ENCODE measurements around the gene SLC11A1. TPM values are rescaled to one million over a fixed set of nuclear protein-coding genes. Genes with fewer than 3 reads are reported as not detected.

SLC11A1 gene
- total RNA-seq, 1 donor from 2014 or later: not detected

- H2AFZ ChIP-seq (ENCODE audit: low read depth, low read length): no peak overlapping the region
- H3K79me2 ChIP-seq (ENCODE audit: insufficient read depth, low read length): no peaks in the 10 kb centered on the region
- H3K36me3 Mint-ChIP-seq (ENCODE audit: low read depth, unreplicated experiment): peaks cover 2% of the 10 kb centered on the region
- H3K36me3 ChIP-seq (ENCODE audit: insufficient read depth, low read length): no peaks in the 10 kb centered on the region
- peaks cover 16% of the 10 kb centered on the region for H3K27me3 Mint-ChIP-seq (ENCODE audit: low read depth, unreplicated experiment)
- no peak overlapping the region for H3K9ac ChIP-seq (ENCODE audit: low read length)
- H3K4me1 ChIP-seq (ENCODE audit: insufficient read depth, low read length): no peaks in the 10 kb centered on the region
- H3K4me1 Mint-ChIP-seq (ENCODE audit: low read depth, unreplicated experiment): no peaks in the 10 kb centered on the region
- H3K27me3 ChIP-seq (ENCODE audit: insufficient read depth, low read length): no peaks in the 10 kb centered on the region
- no peak overlapping the region for H3K4me3 ChIP-seq (ENCODE audit: insufficient read depth, low read depth, low read length)
- DNase-seq (ENCODE audit: low read depth): no peak
- no peaks in the 10 kb centered on the region for H4K20me1 ChIP-seq (ENCODE audit: insufficient read depth, low read length)
- H3K27ac ChIP-seq (ENCODE audit: low read depth, low read length): no peak overlapping the region
- no peaks in the 10 kb centered on the region for H3K9me3 Mint-ChIP-seq (ENCODE audit: unreplicated experiment)
- no peak overlapping the region for H3K4me2 ChIP-seq (ENCODE audit: low read length)
- no peak overlapping the region for H3K4me3 Mint-ChIP-seq (ENCODE audit: unreplicated experiment)
- TF ChIP-seq EZH2 (IDR thresholded peaks at IDR 0.05; ENCODE audit: insufficient read depth, low read length): no peak
- TF ChIP-seq, protein P1, sequence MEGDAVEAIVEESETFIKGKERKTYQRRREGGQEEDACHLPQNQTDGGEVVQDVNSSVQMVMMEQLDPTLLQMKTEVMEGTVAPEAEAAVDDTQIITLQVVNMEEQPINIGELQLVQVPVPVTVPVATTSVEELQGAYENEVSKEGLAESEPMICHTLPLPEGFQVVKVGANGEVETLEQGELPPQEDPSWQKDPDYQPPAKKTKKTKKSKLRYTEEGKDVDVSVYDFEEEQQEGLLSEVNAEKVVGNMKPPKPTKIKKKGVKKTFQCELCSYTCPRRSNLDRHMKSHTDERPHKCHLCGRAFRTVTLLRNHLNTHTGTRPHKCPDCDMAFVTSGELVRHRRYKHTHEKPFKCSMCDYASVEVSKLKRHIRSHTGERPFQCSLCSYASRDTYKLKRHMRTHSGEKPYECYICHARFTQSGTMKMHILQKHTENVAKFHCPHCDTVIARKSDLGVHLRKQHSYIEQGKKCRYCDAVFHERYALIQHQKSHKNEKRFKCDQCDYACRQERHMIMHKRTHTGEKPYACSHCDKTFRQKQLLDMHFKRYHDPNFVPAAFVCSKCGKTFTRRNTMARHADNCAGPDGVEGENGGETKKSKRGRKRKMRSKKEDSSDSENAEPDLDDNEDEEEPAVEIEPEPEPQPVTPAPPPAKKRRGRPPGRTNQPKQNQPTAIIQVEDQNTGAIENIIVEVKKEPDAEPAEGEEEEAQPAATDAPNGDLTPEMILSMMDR (IDR thresholded peaks at IDR 0.05; ENCODE audit: insufficient read depth, low read depth, low read length): no peak
- no peak for FAIRE-seq
- H3K27ac Mint-ChIP-seq (ENCODE audit: unreplicated experiment): no peak overlapping the region
- no peaks in the 10 kb centered on the region for H3K9me3 ChIP-seq (ENCODE audit: insufficient read depth, low read depth, low read length)
These were observed 41.5 kb downstream of the SLC11A1 start for GRCh38 chr2:218423584-218423983.

- Histone ChIP-seq H3K9me3 (ENCODE audit: insufficient read depth, low read depth, low read length) (no peaks in the 10 kb centered on the region), H3K4me2 (ENCODE audit: low read length) (no peak overlapping the region), H2AFZ (ENCODE audit: low read depth, low read length) (no peak overlapping the region), H3K27ac (ENCODE audit: low read depth, low read length) (no peak overlapping the region), H3K36me3 (ENCODE audit: insufficient read depth, low read length) (no peaks in the 10 kb centered on the region), H3K4me1 (ENCODE audit: insufficient read depth, low read length) (no peaks in the 10 kb centered on the region), H3K4me3 (ENCODE audit: insufficient read depth, low read depth, low read length) (no peak overlapping the region), H4K20me1 (ENCODE audit: insufficient read depth, low read length) (no peaks in the 10 kb centered on the region), H3K27me3 (ENCODE audit: insufficient read depth, low read length) (no peaks in the 10 kb centered on the region), H3K79me2 (ENCODE audit: insufficient read depth, low read length) (no peaks in the 10 kb centered on the region), H3K9ac (ENCODE audit: low read length) (no peak overlapping the region)
- Mint-ChIP-seq H3K4me3 (ENCODE audit: unreplicated experiment) (no peak overlapping the region), H3K36me3 (ENCODE audit: low read depth, unreplicated experiment) (peaks cover 2% of the 10 kb centered on the region), H3K27me3 (ENCODE audit: low read depth, unreplicated experiment) (peaks cover 22% of the 10 kb centered on the region), H3K27ac (ENCODE audit: unreplicated experiment) (no peak overlapping the region), H3K4me1 (ENCODE audit: low read depth, unreplicated experiment) (no peaks in the 10 kb centered on the region), H3K9me3 (ENCODE audit: unreplicated experiment) (peaks cover 2% of the 10 kb centered on the region)
- TF ChIP-seq, protein P1 (IDR thresholded peaks at IDR 0.05; ENCODE audit: insufficient read depth, low read depth, low read length): no peak
- no peak for TF ChIP-seq EZH2 (IDR thresholded peaks at IDR 0.05; ENCODE audit: insufficient read depth, low read length)
- no peak for FAIRE-seq
- DNase-seq (ENCODE audit: low read depth): no peak
These were observed 43.5 kb downstream of the SLC11A1 start for GRCh38 chr2:218425531-218425930.

GRCh38 chr2:218427741-218428140, 45.7 kb downstream of the SLC11A1 start:
- Histone ChIP-seq H3K36me3 (ENCODE audit: insufficient read depth, low read length) (no peaks in the 10 kb centered on the region), H2AFZ (ENCODE audit: low read depth, low read length) (no peak overlapping the region), H3K4me2 (ENCODE audit: low read length) (no peak overlapping the region), H4K20me1 (ENCODE audit: insufficient read depth, low read length) (no peaks in the 10 kb centered on the region), H3K4me3 (ENCODE audit: insufficient read depth, low read depth, low read length) (no peak overlapping the region), H3K27me3 (ENCODE audit: insufficient read depth, low read length) (peaks cover 6% of the 10 kb centered on the region), H3K27ac (ENCODE audit: low read depth, low read length) (no peak overlapping the region), H3K9me3 (ENCODE audit: insufficient read depth, low read depth, low read length) (no peaks in the 10 kb centered on the region), H3K9ac (ENCODE audit: low read length) (no peak overlapping the region), H3K4me1 (ENCODE audit: insufficient read depth, low read length) (no peaks in the 10 kb centered on the region), H3K79me2 (ENCODE audit: insufficient read depth, low read length) (no peaks in the 10 kb centered on the region)
- Mint-ChIP-seq H3K27me3 (ENCODE audit: low read depth, unreplicated experiment) (peaks cover 30% of the 10 kb centered on the region), H3K27ac (ENCODE audit: unreplicated experiment) (no peak overlapping the region), H3K36me3 (ENCODE audit: low read depth, unreplicated experiment) (no peaks in the 10 kb centered on the region), H3K9me3 (ENCODE audit: unreplicated experiment) (peaks cover 4% of the 10 kb centered on the region), H3K4me3 (ENCODE audit: unreplicated experiment) (no peak overlapping the region), H3K4me1 (ENCODE audit: low read depth, unreplicated experiment) (no peaks in the 10 kb centered on the region)
- FAIRE-seq (no peak), DNase-seq (ENCODE audit: low read depth) (no peak)
- TF ChIP-seq, protein P1 (IDR thresholded peaks at IDR 0.05; ENCODE audit: insufficient read depth, low read depth, low read length): no peak
- TF ChIP-seq EZH2 (IDR thresholded peaks at IDR 0.05; ENCODE audit: insufficient read depth, low read length): no peak

Measured in astrocyte (in vitro differentiated cells and primary cell).